ENCODE results near the gene MYH2. TPM values are rescaled to one million over a fixed set of nuclear protein-coding genes. Genes with fewer than 3 reads are reported as not detected.
"Not testable (repeated sequence)": the region's sequence is repeated elsewhere in the genome, so short reads cannot be mapped to it uniquely, and the experiment has no call there.

The MYH2 gene
- total RNA-seq, 3 donors from 2014 or later, result 0.41 to 1.0 TPM; not detected in 1

DNA sequence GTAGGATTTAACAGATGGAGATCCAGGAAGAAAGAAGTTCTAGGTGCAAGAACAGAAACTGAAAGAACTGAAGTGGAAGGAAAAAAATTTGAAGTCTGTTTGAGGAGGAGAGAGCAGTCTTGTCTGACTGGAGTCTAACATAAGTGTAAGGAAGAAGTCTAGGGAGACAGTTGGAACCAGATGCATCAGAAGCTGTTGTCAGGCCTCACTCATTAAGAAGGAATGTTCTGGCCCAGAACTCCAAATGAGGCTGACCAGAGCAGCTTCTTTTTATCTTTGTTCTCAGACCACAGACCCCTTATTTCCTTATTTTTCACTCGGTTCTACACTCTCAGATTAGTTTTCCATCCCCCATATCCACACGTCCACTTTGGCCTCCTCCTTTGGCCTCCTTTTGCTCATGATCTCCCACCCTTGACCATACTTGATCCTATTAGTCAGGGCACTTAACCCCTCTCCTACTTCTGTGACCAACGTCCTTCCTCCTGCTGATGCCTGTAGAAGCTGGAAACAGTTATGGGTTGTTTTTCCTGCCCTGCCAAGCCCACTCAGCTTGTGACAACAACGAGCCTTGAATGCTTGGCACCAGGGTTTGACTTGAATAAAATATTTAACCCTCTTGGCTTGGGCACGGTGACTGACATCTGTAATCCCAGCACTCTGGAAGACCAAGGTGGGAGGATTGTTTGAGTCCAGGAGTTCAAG is 7.0 kb upstream of the MYH2 start:
- no peak overlapping the region for H3K4me3 ChIP-seq

DNA sequence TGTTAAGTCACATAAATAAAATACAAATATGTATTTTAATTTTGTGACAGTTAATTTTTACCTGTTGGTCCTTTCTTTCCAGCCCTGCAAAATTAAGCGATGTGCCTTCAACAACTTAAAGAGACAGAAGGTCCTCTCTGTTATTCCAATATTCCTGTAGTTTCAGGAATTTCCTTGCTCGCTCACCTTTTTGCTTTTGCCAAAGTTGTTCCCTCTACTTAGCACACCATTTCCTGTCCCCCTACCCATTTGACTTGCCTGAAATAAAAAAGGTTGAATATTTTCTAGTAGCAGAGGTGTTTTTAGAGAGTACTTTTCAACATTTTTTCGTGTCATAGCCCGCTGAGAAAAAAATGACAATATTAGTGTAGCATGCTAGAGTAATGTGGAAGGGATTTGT is 556 bp upstream of the MYH2 start:
- Histone ChIP-seq H3K9me3 (no peaks in the 10 kb centered on the region), H3K4me1 (ENCODE audit: low read depth) (no peaks in the 10 kb centered on the region), H3K4me3 (no peak overlapping the region), H3K36me3 (ENCODE audit: low read depth) (no peaks in the 10 kb centered on the region)
- ATAC-seq, result no peak
- intact Hi-C loops (cut with DNase I, micrococcal nuclease), result no loop called here
- TF ChIP-seq, protein P1, sequence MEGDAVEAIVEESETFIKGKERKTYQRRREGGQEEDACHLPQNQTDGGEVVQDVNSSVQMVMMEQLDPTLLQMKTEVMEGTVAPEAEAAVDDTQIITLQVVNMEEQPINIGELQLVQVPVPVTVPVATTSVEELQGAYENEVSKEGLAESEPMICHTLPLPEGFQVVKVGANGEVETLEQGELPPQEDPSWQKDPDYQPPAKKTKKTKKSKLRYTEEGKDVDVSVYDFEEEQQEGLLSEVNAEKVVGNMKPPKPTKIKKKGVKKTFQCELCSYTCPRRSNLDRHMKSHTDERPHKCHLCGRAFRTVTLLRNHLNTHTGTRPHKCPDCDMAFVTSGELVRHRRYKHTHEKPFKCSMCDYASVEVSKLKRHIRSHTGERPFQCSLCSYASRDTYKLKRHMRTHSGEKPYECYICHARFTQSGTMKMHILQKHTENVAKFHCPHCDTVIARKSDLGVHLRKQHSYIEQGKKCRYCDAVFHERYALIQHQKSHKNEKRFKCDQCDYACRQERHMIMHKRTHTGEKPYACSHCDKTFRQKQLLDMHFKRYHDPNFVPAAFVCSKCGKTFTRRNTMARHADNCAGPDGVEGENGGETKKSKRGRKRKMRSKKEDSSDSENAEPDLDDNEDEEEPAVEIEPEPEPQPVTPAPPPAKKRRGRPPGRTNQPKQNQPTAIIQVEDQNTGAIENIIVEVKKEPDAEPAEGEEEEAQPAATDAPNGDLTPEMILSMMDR (IDR thresholded peaks at IDR 0.05), result no peak
- DNase-seq, result no peak

More for the DNA sequence above, 7.0 kb upstream of the MYH2 start:
- TF ChIP-seq, protein P1 (IDR thresholded peaks at IDR 0.05), result no peak
- H3K36me3 ChIP-seq (ENCODE audit: low read depth), result no peaks in the 10 kb centered on the region
- no peaks in the 10 kb centered on the region for H3K4me1 ChIP-seq (ENCODE audit: low read depth)
- no peaks in the 10 kb centered on the region for H3K9me3 ChIP-seq
- no peak for DNase-seq
- intact Hi-C loops (cut with DNase I, micrococcal nuclease), result no loop called here
- no peak for ATAC-seq

DNA sequence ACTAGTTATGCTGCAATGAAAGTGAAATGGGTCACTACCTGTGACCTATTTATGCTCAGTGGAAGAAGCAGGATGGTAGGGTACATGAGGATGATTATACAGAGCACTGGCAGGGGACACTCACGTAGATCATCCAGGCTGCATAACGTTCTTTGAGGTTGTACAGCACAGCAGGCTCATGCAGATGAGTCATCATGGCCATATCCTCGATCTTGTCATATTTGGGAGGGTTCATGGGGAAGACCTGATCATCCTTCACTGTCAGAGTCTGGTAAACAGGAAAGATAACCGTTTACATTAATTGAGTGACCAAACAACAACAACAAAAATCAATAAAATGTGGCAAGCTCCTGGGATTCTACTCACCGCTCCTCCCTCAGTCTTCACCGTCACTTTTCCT is 2.1 kb downstream of the MYH2 start:
- no peak for ATAC-seq
- Histone ChIP-seq H3K4me3 (no peak overlapping the region), H3K36me3 (ENCODE audit: low read depth) (no peaks in the 10 kb centered on the region), H3K9me3 (no peaks in the 10 kb centered on the region), H3K4me1 (ENCODE audit: low read depth) (no peaks in the 10 kb centered on the region)
- TF ChIP-seq, protein P1 (IDR thresholded peaks at IDR 0.05), result no peak
- no peak for DNase-seq
- intact Hi-C loops (cut with DNase I, micrococcal nuclease), result no loop called here

DNA sequence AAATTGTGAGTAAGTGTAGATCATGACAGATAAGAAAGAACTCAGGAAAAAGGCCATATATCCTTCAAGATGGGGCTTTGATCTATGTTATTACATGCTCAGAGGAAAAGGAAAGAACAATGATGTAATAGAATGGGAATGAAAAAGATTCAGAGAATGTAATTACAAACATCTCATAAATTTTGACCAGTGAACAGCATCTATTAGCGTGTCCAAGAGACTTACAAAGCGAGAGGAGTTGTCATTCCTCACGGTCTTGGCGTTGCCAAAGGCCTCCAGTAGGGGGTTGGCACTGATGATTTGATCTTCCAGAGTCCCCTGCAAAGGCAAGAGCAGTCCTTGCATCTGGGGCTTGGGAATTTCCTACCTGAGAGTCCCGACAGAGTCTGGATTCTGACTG is 6.0 kb downstream of the MYH2 start:
- H3K36me3 ChIP-seq (ENCODE audit: low read depth); H3K4me1 ChIP-seq (ENCODE audit: low read depth); DNase-seq; intact Hi-C loops (cut with DNase I, micrococcal nuclease); H3K4me3 ChIP-seq; ATAC-seq: not testable (repeated sequence)
- peaks cover 17% of the 10 kb centered on the region for H3K9me3 ChIP-seq

DNA sequence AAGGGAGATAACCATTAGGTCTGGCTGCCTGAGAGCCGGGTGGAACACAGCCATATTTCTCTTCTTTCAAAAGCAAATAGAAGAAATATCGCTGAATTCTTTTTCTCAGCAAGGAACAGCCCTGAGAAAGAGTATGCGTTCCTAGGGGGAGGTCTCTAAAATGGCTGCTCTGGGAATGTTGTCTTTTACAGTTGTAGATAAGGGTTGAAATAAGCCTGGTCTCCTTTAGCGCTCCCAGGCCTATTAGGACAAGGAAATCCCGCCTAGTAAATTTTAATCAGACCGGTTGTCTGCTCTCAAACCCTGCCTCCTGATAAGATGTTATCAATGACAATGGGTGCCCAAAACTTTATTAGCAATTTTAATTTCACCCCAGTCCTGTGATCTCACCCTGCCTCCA is 8.3 kb downstream of the MYH2 start:
- H3K36me3 ChIP-seq (ENCODE audit: low read depth); ATAC-seq; DNase-seq; H3K4me3 ChIP-seq; H3K4me1 ChIP-seq (ENCODE audit: low read depth); intact Hi-C loops (cut with DNase I, micrococcal nuclease): not testable (repeated sequence)
- H3K9me3 ChIP-seq, result peaks cover 17% of the 10 kb centered on the region

DNA sequence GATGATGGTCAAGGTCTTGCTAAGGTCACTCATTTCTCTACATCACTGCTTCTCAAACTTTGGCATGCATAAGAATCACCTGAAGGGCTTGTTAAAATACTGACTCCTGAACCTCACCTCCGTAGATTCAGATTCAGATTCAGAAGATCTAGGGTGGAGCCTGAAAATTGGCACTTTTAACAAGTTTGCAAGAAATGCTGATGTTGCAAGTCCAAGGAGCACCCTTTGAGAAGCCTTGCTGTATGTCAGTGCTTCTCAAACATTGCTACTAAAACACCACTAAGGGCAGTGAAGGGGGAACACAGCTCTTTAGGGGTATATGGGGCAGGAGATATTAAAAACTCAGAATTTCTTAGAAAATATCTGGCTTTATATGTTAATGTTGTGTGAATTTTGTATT is 17.4 kb downstream of the MYH2 start:
- Histone ChIP-seq H3K9me3 (no peaks in the 10 kb centered on the region), H3K4me3 (no peak overlapping the region), H3K4me1 (ENCODE audit: low read depth) (no peaks in the 10 kb centered on the region), H3K36me3 (ENCODE audit: low read depth) (no peaks in the 10 kb centered on the region)
- ATAC-seq (no peak), DNase-seq (no peak)
- TF ChIP-seq, protein P1 (IDR thresholded peaks at IDR 0.05), result no peak
- intact Hi-C loops (cut with DNase I, micrococcal nuclease), result no loop called here

DNA sequence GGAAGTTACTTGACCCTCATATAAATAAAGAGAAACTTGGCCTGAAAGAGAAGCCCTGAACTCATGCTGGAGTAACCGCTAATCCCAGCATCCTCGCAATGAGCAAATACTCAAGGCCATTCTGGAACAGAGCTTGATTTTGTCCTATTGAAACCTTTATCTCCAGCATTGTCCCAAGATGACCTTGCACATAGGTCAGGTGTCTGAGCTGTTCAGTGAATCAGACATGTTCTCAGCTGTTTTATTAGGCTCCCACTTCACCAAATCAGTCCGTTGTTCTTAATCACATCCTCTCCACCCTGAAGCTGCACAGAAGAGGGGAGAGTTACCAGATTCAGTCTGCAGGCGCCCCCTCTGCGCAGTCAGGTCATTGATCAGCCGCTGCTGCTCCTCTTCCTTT is 22.0 kb downstream of the MYH2 start:
- Histone ChIP-seq H3K36me3 (ENCODE audit: low read depth) (no peaks in the 10 kb centered on the region), H3K4me3 (no peak overlapping the region), H3K9me3 (no peaks in the 10 kb centered on the region), H3K4me1 (ENCODE audit: low read depth) (no peaks in the 10 kb centered on the region)
- TF ChIP-seq, protein P1 (IDR thresholded peaks at IDR 0.05), result no peak
- intact Hi-C loops (cut with DNase I, micrococcal nuclease), result no loop called here
- DNase-seq (no peak), ATAC-seq (no peak)
